Retinal pigment epithelial cell (primary cell): Measurements from ENCODE around the gene PHIP.

ENCODE experiments used
- DNase-seq: peaks from one replicate; pipeline ENCODE4 v3.0.0-alpha.2; 2010; ENCODE audit warnings: low read depth
- H3K4me3 ChIP-seq: 2 replicates; pipeline ENCODE4 v1.5.1; 2011; ENCODE audit warnings: mild to moderate bottlenecking, low read length, control low read depth, moderate library complexity
- CTCF ChIP-seq: conservative IDR thresholded peaks from 2 replicates; pipeline ENCODE4 v1.5.1; 2011; ENCODE audit warnings: low read depth, low read length, control low read depth, inconsistent platforms

PHIP gene

GRCh38 chr6:79078075-79078969, at the start of gene PHIP:
TSS of gene PHIP (minus strand) at chr6:79078254. CDS start at chr6:79078068, 186 bp downstream.
- DNase-seq, result peak; percentile 93
- no peak for TF ChIP-seq CTCF
- H3K4me3 ChIP-seq, result peak within 1 kb of the TSS; percentile 87

GRCh38 chr6:79127660-79128059, 49.6 kb upstream of the PHIP start:
- no peak overlapping the region for H3K4me3 ChIP-seq
- TF ChIP-seq CTCF, result no peak
- no peak for DNase-seq

GRCh38 chr6:79119217-79119616, 41.2 kb upstream of the PHIP start:
- no peak for DNase-seq
- no peak overlapping the region for H3K4me3 ChIP-seq
- TF ChIP-seq CTCF, result no peak

GRCh38 chr6:79117752-79118151, 39.7 kb upstream of the PHIP start:
- no peak for DNase-seq
- no peak for TF ChIP-seq CTCF
- H3K4me3 ChIP-seq, result no peak overlapping the region

- H3K4me3 ChIP-seq, result no peak overlapping the region
- TF ChIP-seq CTCF, result no peak
- DNase-seq, result no peak
Observed at GRCh38 chr6:79115553-79116182, 37.6 kb upstream of the PHIP start.

- no peak for DNase-seq
- no peak overlapping the region for H3K4me3 ChIP-seq
- TF ChIP-seq CTCF, result no peak
Observed at GRCh38 chr6:79111549-79111948, 33.5 kb upstream of the PHIP start.
